PC-3 (cell line): ENCODE results near the gene TMIE. TPM values are rescaled to one million over a fixed set of nuclear protein-coding genes. Genes with fewer than 3 reads are reported as not detected.

Source experiments
- ATAC-seq: fragments of 200-7000 bp; cut with Tn5 transposase; 2 replicates; pipeline ENCODE4 v1.9.1; 2020; ENCODE audit warnings: mild to moderate bottlenecking, moderate library complexity
- BruUV-seq: library from RNA; stranded (reverse); fragments of 400-500 nt; replicated peaks from 2 replicates; lab custom pipeline; 2021; lab: Mats Ljungman, UMichigan
- CTCF ChIA-PET: fragments of 300-600 bp; sonication (Branson Sonifier 250); formaldehyde crosslinking; loops from one replicate; lab custom pipeline; 2022; ENCODE audit warnings: antibody characterized with exemption; lab: Charles Lee
- POLR2A ChIA-PET: fragments of 300-600 bp; sonication (Branson Sonifier 250); formaldehyde crosslinking; loops from one replicate; lab custom pipeline; 2022; ENCODE audit warnings: antibody characterized with exemption; ENCODE audit not compliant: unreplicated experiment; lab: Charles Lee
- DNase-seq: peaks from one replicate; pipeline ENCODE4 v3.0.0-alpha.2; 2015
- H2AFZ ChIP-seq: fragments of 300-600 bp; sonication (generic); 2 replicates; pipeline ENCODE4 v1.6.0; 2016; ENCODE audit warnings: antibody characterized with exemption, low read length
- H3F3A ChIP-seq: fragments of 300-600 bp; sonication (generic); one replicate; pipeline ENCODE4 v1.6.0; 2017; ENCODE audit warnings: antibody characterized with exemption, low read length, control low read depth, mild to moderate bottlenecking; ENCODE audit not compliant: unreplicated experiment
- H3K27ac ChIP-seq: fragments of 300-600 bp; sonication (generic); 2 replicates; pipeline ENCODE4 v1.5.1; 2016; ENCODE audit warnings: mild to moderate bottlenecking, low read length
- H3K27me3 ChIP-seq: fragments of 300-600 bp; sonication (generic); 2 replicates; pipeline ENCODE4 v1.6.1; 2016; ENCODE audit warnings: low read length, mixed read lengths
- H3K36me3 ChIP-seq: fragments of 300-600 bp; sonication (generic); 2 replicates; pipeline ENCODE4 v1.6.1; 2016; ENCODE audit warnings: low read depth, mixed run types, low read length, mixed read lengths
- H3K4me1 ChIP-seq: fragments of 300-600 bp; sonication (generic); 2 replicates; pipeline ENCODE4 v1.5.1; 2016; ENCODE audit warnings: low read length; ENCODE audit not compliant: insufficient read depth
- H3K4me2 ChIP-seq: fragments of 300-600 bp; sonication (generic); 2 replicates; pipeline ENCODE4 v1.6.0; 2016; ENCODE audit warnings: low read length
- H3K4me3 ChIP-seq: fragments of 300-600 bp; sonication (generic); 2 replicates; pipeline ENCODE4 v1.5.1; 2016; ENCODE audit warnings: mild to moderate bottlenecking, low read length, mixed read lengths
- H3K79me2 ChIP-seq: fragments of 300-600 bp; sonication (generic); 2 replicates; pipeline ENCODE4 v1.6.1; 2017; ENCODE audit warnings: low read length, mixed read lengths
- H3K9ac ChIP-seq: fragments of 300-600 bp; sonication (generic); 2 replicates; pipeline ENCODE4 v1.6.0; 2016; ENCODE audit warnings: mild to moderate bottlenecking, low read length
- H3K9me2 ChIP-seq: fragments of 300-600 bp; sonication (generic); replicated peaks from 2 replicates; pipeline ENCODE4 v1.6.1; 2016; ENCODE audit warnings: mixed run types, low read length, mixed read lengths
- H3K9me3 ChIP-seq: fragments of 300-600 bp; sonication (generic); 2 replicates; pipeline ENCODE4 v1.6.1; 2016; ENCODE audit warnings: low read length, mixed read lengths
- H4K20me1 ChIP-seq: fragments of 300-600 bp; sonication (generic); 2 replicates; pipeline ENCODE4 v1.6.1; 2016; ENCODE audit warnings: low read length, mixed read lengths
- CTCF ChIP-seq: fragments of 300-600 bp; sonication (generic); conservative IDR thresholded peaks from 2 replicates; pipeline ENCODE4 v1.5.1; 2017; ENCODE audit warnings: antibody characterized with exemption, low read depth, mild to moderate bottlenecking, low read length
- EZH2 ChIP-seq: fragments of 300-600 bp; sonication (generic); IDR thresholded peaks from one replicate; pipeline ENCODE4 v1.6.1; 2017; ENCODE audit warnings: antibody characterized with exemption, mild to moderate bottlenecking, low read length; ENCODE audit not compliant: unreplicated experiment
- EZH2phosphoT487 ChIP-seq: fragments of 300-600 bp; sonication (generic); IDR thresholded peaks from 2 replicates; pipeline ENCODE4 v1.6.1; 2018; ENCODE audit warnings: mild to moderate bottlenecking, antibody characterized with exemption, low read length, borderline replicate concordance
- intact Hi-C: fragments of 100-400 bp; cut with micrococcal nuclease; formaldehyde crosslinking; loops from 2 replicates; pipeline ENCODE4 v1.9.0; 2023
- total RNA-seq: library from RNA; depleted of rRNA; stranded (reverse); fragments of >200 nt; gene quantifications from 2 replicates; pipeline ENCODE4 v1.2.3, GENCODE V29; 2014

Gene TMIE
- total RNA-seq, 1 experiment from 2014 or later, result 0.66 TPM

- Histone ChIP-seq H3K27me3 (no peaks in the 10 kb centered on the region), H3F3A (no peaks in the 10 kb centered on the region), H3K4me2 (no peak overlapping the region), H3K79me2 (peaks cover 8% of the 10 kb centered on the region), H3K9me2 (no peaks in the 10 kb centered on the region), H3K4me3 (no peak overlapping the region), H3K9me3 (no peaks in the 10 kb centered on the region), H3K36me3 (no peaks in the 10 kb centered on the region), H4K20me1 (no peaks in the 10 kb centered on the region), H3K27ac (no peak overlapping the region), H3K4me1 (peaks cover 24% of the 10 kb centered on the region), H2AFZ (no peak overlapping the region), H3K9ac (no peak overlapping the region)
- ChIA-PET POLR2A (no interaction called here), CTCF (no interaction called here)
- no TSS peak for BruUV-seq
- ATAC-seq (no peak), DNase-seq (no peak)
- TF ChIP-seq EZH2phosphoT487 (no peak), EZH2 (no peak), CTCF (no peak)
- intact Hi-C loops, result no loop called here
Observed at GRCh38 chr3:46695962-46696894, 5.0 kb upstream of the TMIE start.

- H3K4me2 ChIP-seq, result no peak overlapping the region
- H3K27me3 ChIP-seq, result no peaks in the 10 kb centered on the region
- no peak overlapping the region for H3K9ac ChIP-seq
- no peak overlapping the region for H2AFZ ChIP-seq
- peaks cover 3% of the 10 kb centered on the region; the same call in 1 of the 2 replicates for H3K4me1 ChIP-seq
- H3K36me3 ChIP-seq, result no peaks in the 10 kb centered on the region
- intact Hi-C loops, result no loop called here
- BruUV-seq, result no TSS peak
- H4K20me1 ChIP-seq, result no peaks in the 10 kb centered on the region
- no peaks in the 10 kb centered on the region for H3K79me2 ChIP-seq
- no peak overlapping the region for H3K27ac ChIP-seq
- ChIA-PET CTCF (interaction anchor here (0.7 kb wide), 1 partner anchor 1620 kb away, joined by 8 read pairs; no protein-coding TSS in a partner anchor), POLR2A (no interaction called here)
- H3K4me3 ChIP-seq, result no peak overlapping the region
- H3K9me3 ChIP-seq, result no peaks in the 10 kb centered on the region
- H3F3A ChIP-seq, result no peaks in the 10 kb centered on the region
- ATAC-seq, result no peak
- no peak for DNase-seq
- TF ChIP-seq EZH2 (no peak), EZH2phosphoT487 (no peak), CTCF (no peak)
- H3K9me2 ChIP-seq, result no peaks in the 10 kb centered on the region
Observed at GRCh38 chr3:46699676-46700523, 1.3 kb upstream of the TMIE start.
